HepG2 (cell line): ENCODE data around the gene GTF2F2.

ENCODE experiments used
- ELF4 ChIP-seq: sonication (generic); formaldehyde crosslinking; IDR thresholded peaks from 2 replicates; pipeline ENCODE4 v1.5.0; 2020; ENCODE audit warnings: missing genetic modification reagents, mild to moderate bottlenecking, moderate library complexity, borderline replicate concordance
- HOXA3 ChIP-seq: sonication (generic); formaldehyde crosslinking; IDR thresholded peaks from 2 replicates; pipeline ENCODE4 v1.5.0; 2020; ENCODE audit warnings: missing genetic modification reagents
- NBN ChIP-seq: fragments of 450-650 bp; conservative IDR thresholded peaks from 2 replicates; pipeline ENCODE4 v1.6.1; 2017
- TF ChIP-seq, protein P1 (sequence below): IDR thresholded peaks from 2 replicates; pipeline ENCODE4 v1.6.1; 2012; ENCODE audit warnings: inconsistent platforms

DNA sequence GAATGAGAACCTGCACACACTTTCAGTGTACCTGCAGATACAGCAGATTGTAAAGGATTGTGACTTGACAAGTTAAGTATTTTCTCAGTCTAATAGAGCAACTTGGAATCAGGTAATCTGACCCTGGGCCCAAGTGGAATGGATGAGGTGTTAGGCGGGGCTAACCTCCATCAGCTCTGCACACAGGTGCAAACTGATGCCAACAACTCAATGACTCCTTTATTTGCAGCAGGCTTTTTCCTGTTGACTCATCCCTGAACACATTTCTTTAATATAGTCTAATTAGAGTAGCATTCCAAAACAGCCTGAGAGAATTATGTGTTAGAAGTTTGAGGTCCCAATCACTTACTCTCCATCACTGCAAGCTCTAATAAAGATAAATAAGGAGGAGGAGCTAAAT lies 171.9 kb downstream of the GTF2F2 start:
- TF ChIP-seq HOXA3 (no peak), ELF4 (CRISPR knock-in tag) (no peak), NBN (no peak)
- TF ChIP-seq, protein P1, sequence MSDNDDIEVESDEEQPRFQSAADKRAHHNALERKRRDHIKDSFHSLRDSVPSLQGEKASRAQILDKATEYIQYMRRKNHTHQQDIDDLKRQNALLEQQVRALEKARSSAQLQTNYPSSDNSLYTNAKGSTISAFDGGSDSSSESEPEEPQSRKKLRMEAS = no peak
